NB4 (cell line): Measurements from ENCODE around the gene MTFMT.
"Not testable (repeated sequence)": the region's sequence is repeated elsewhere in the genome, so short reads cannot be mapped to it uniquely, and the experiment has no call there.

Experiments used
- DNase-seq: peaks from one replicate; pipeline ENCODE4 v3.0.0; 2010; ENCODE audit warnings: low read depth
- H3K4me3 ChIP-seq: one replicate; pipeline ENCODE4 v1.5.1; 2011; ENCODE audit warnings: mild to moderate bottlenecking, low read depth, low read length, moderate library complexity
- CTCF ChIP-seq: IDR thresholded peaks from one replicate; pipeline ENCODE4 v1.5.1; 2012; ENCODE audit warnings: low read depth, low read length
- MAX ChIP-seq: IDR thresholded peaks from 2 replicates; pipeline ENCODE4 v1.6.1; 2011; ENCODE audit warnings: low read depth, low read length
- MYC ChIP-seq: IDR thresholded peaks from 2 replicates; pipeline ENCODE4 v1.6.1; 2011; ENCODE audit warnings: low read depth, low read length
- POLR2A ChIP-seq: IDR thresholded peaks from 2 replicates; pipeline ENCODE4 v1.6.1; 2011; ENCODE audit warnings: mild to moderate bottlenecking; ENCODE audit not compliant: insufficient read length; ENCODE audit errors: extremely low read depth

The MTFMT gene

GRCh38 chr15:65051266-65051665 lies 21.8 kb upstream of the MTFMT start:
- TF ChIP-seq CTCF (no peak), MYC (no peak), POLR2A (no peak), MAX (no peak)
- H3K4me3 ChIP-seq = no peak overlapping the region
- no peak for DNase-seq

- H3K4me3 ChIP-seq = no peak overlapping the region
- TF ChIP-seq MAX = no peak
- TF ChIP-seq CTCF = no peak
- no peak for TF ChIP-seq POLR2A
- no peak for TF ChIP-seq MYC
- DNase-seq = no peak
These were observed 20.8 kb upstream of the MTFMT start for GRCh38 chr15:65050270-65050669.

GRCh38 chr15:65049418-65049840 lies 20.0 kb upstream of the MTFMT start:
- H3K4me3 ChIP-seq = no peak overlapping the region
- DNase-seq = peak; percentile 41
- TF ChIP-seq MAX = no peak
- TF ChIP-seq POLR2A = no peak
- TF ChIP-seq MYC = no peak
- TF ChIP-seq CTCF = no peak

GRCh38 chr15:65048241-65048640 lies 18.8 kb upstream of the MTFMT start:
- no peak overlapping the region for H3K4me3 ChIP-seq
- no peak for DNase-seq
- TF ChIP-seq POLR2A (no peak), MYC (no peak), CTCF (no peak), MAX (no peak)

GRCh38 chr15:65044724-65045481 lies 15.5 kb upstream of the MTFMT start, which contains the start of gene SLC51B:
TSS of gene SLC51B (plus strand) at chr15:65045387. CDS start at chr15:65050005, 4,618 bp downstream.
- no peak for TF ChIP-seq MAX
- TF ChIP-seq POLR2A = no peak
- no peak for TF ChIP-seq MYC
- TF ChIP-seq CTCF = no peak
- DNase-seq = no peak
- no peak within 1 kb of the TSS for H3K4me3 ChIP-seq

- DNase-seq, H3K4me3 ChIP-seq: not testable (repeated sequence)
These were observed 14.8 kb upstream of the MTFMT start for GRCh38 chr15:65044218-65044617.
